Activated CD4-positive, alpha-beta T cell treated with anti-CD3 and anti-CD28 coated beads, Interleukin-2, amount 10 ng/mL, durations not matched to agents 7 days and 5 days (primary cell): ENCODE results near the gene ITPKC. TPM values are rescaled to one million over a fixed set of nuclear protein-coding genes. Genes with fewer than 3 reads are reported as not detected.

ENCODE experiments used
- CTCF ChIA-PET: fragments of 350-600 bp; sonication (Branson Sonifier 250); formaldehyde crosslinking; loops from one replicate; lab custom pipeline; 2021; ENCODE audit warnings: antibody characterized with exemption; lab: Charles Lee
- POLR2A ChIA-PET: fragments of 350-600 bp; sonication (Branson Sonifier 250); formaldehyde crosslinking; loops from one replicate; lab custom pipeline; 2021; ENCODE audit warnings: antibody characterized with exemption; lab: Charles Lee
- DNase-seq: peaks from one replicate; pipeline ENCODE4 v3.0.0-alpha.2; 2020
- H3K27ac Mint-ChIP-seq: one replicate; pipeline ENCODE4 v1.8.0; 2021; ENCODE audit warnings: mild to moderate bottlenecking, moderate library complexity, mixed read lengths
- H3K27me3 Mint-ChIP-seq: one replicate; pipeline ENCODE4 v1.8.0; 2021; ENCODE audit warnings: mixed read lengths
- H3K36me3 Mint-ChIP-seq: one replicate; pipeline ENCODE4 v1.8.0; 2021; ENCODE audit warnings: low read depth, mixed read lengths
- H3K4me1 Mint-ChIP-seq: one replicate; pipeline ENCODE4 v1.8.0; 2021; ENCODE audit warnings: mixed read lengths
- H3K4me3 Mint-ChIP-seq: one replicate; pipeline ENCODE4 v1.8.0; 2021; ENCODE audit warnings: mild to moderate bottlenecking, moderate library complexity, mixed read lengths
- H3K9me3 Mint-ChIP-seq: one replicate; pipeline ENCODE4 v1.8.0; 2021; ENCODE audit warnings: mixed read lengths
- total RNA-seq, 2 experiments: library from RNA; stranded (reverse); gene quantifications; one replicate each; pipeline ENCODE4 v1.2.3, GENCODE V29; 2021

The ITPKC gene
- total RNA-seq, 2 experiments from 2014 or later: 4.8 TPM

- H3K4me1 Mint-ChIP-seq: peaks cover 14% of the 10 kb centered on the region
- no peaks in the 10 kb centered on the region for H3K27me3 Mint-ChIP-seq
- no peak overlapping the region for H3K27ac Mint-ChIP-seq
- H3K9me3 Mint-ChIP-seq: no peaks in the 10 kb centered on the region
- DNase-seq: no peak
- ChIA-PET CTCF (interaction anchor here (0.6 kb wide), 1 partner anchor 33 kb away, joined by 4 read pairs; no protein-coding TSS in a partner anchor), POLR2A (no interaction called here)
- peaks cover 31% of the 10 kb centered on the region for H3K36me3 Mint-ChIP-seq
- no peak overlapping the region for H3K4me3 Mint-ChIP-seq
Observed at GRCh38 chr19:40785526-40785925, 68.6 kb downstream of the ITPKC start.

DNA sequence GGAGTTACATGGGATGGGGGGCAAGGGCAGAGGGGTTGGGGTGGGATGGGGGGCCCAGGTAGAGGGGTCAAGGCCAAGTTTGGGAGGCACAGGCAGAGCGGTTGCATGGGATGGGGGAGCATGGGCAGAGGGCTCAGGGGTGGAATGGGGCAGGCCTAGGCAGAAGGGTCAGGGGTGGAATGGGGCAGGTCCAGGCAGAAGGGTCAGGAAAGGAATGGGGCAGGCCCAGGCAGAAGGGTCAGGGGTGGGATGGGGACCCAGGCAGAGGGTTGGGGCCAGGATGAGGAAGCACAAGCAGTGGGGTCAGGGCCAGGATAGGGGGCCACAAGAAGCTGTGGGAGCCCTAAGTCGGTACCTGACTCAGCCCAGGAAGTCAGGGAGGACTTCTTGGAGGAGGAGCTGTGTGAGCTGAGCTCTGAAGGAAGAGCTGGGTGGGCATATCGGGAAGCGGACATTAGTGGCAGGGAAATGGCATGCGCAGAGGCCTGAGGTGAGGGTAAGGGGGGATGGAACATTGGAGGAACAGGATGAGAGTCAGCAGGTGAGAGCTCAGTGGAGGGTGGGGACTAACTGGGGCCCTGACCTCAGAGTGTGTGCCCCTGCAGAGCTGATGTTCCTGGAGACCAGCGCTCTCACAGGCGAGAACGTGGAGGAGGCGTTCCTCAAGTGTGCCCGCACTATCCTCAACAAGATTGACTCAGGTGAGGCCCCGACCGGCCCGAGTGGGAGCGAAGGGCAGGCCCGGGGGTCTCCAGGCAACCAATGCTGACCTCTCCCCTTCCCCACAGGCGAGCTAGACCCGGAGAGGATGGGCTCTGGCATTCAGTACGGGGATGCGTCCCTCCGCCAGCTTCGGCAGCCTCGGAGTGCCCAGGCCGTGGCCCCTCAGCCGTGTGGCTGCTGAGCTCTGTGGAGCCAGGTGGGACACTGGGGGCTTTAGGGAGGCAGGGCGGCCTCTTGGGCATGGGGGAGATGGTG lies 69.4 kb downstream of the ITPKC start:
- H3K36me3 Mint-ChIP-seq: peaks cover 30% of the 10 kb centered on the region
- no peak overlapping the region for H3K4me3 Mint-ChIP-seq
- H3K9me3 Mint-ChIP-seq: no peaks in the 10 kb centered on the region
- no peak overlapping the region for H3K27ac Mint-ChIP-seq
- H3K27me3 Mint-ChIP-seq: no peaks in the 10 kb centered on the region
- peaks cover 10% of the 10 kb centered on the region for H3K4me1 Mint-ChIP-seq
- no peak for DNase-seq
- ChIA-PET CTCF (interaction anchor here (0.5 to 3.0 kb wide), 4 partner anchors 8 to 1374 kb away, joined by 3 to 10 read pairs (median 6); partner anchors contain the start of genes EGLN2, PLEKHG2 and RAB4B), POLR2A (interaction anchor here (0.8 kb wide), 1 partner anchor 9 kb away, joined by 3 read pairs; the partner anchor contains the start of gene RAB4B)

Other genes with a start within 250 kb of the ITPKC start
- gene SHKBP1, start 140.2 kb upstream of the ITPKC start, total RNA-seq: 100 to 1,000 TPM; 147 to 158 TPM
- gene LTBP4, start 115.7 kb upstream of the ITPKC start, total RNA-seq: 10 to 100 TPM; 71.3 to 75.7 TPM
- 1 to 10 TPM; 5.7 to 7.3 TPM for gene NUMBL, start 26.5 kb upstream of the ITPKC start, total RNA-seq
- gene COQ8B, start 226 bp upstream of the ITPKC start, total RNA-seq: 10 to 100 TPM; 23.4 to 33.5 TPM
- 10 to 100 TPM; 17.5 to 19.8 TPM for gene ACTMAP, start 33.4 kb downstream of the ITPKC start, total RNA-seq
- 100 to 1,000 TPM; 149 to 182 TPM for gene SNRPA, start 34.1 kb downstream of the ITPKC start, total RNA-seq
- gene MIA, start 58.4 kb downstream of the ITPKC start, total RNA-seq: under 1 TPM in 1 of 2 experiments, not detected in 1; 0.89 TPM
- 10 to 100 TPM; 52.8 to 54.7 TPM for gene RAB4B, start 61.1 kb downstream of the ITPKC start, total RNA-seq
- 100 to 1,000 TPM; 124 to 126 TPM for gene EGLN2, start 82.1 kb downstream of the ITPKC start, total RNA-seq
- gene CYP2A6, start 133.3 kb downstream of the ITPKC start, total RNA-seq: not detected
- not detected for gene CYP2A7, start 165.1 kb downstream of the ITPKC start, total RNA-seq